ENCODE data around the gene SHC1.

The SHC1 gene

GRCh38 chr1:154945962-154946850 lies 24.3 kb downstream of the SHC1 start:
- H3K4me3 ChIP-seq (ENCODE audit: low read depth, low read length) = no peak overlapping the region
- POLR2A ChIA-PET = interaction anchor here (0.6 to 0.9 kb wide), 3 partner anchors 24 to 983 kb away, joined by 3 to 4 read pairs (median 4); partner anchors contain the start of genes SHC1 and SLC39A1
- CTCF ChIA-PET = interaction anchor here (0.7 to 2.6 kb wide), 6 partner anchors 11 to 277 kb away, joined by 3 to 11 read pairs (median 4); partner anchors contain the start of genes LENEP, PMVK and PYGO2
- TF ChIP-seq, protein P1, sequence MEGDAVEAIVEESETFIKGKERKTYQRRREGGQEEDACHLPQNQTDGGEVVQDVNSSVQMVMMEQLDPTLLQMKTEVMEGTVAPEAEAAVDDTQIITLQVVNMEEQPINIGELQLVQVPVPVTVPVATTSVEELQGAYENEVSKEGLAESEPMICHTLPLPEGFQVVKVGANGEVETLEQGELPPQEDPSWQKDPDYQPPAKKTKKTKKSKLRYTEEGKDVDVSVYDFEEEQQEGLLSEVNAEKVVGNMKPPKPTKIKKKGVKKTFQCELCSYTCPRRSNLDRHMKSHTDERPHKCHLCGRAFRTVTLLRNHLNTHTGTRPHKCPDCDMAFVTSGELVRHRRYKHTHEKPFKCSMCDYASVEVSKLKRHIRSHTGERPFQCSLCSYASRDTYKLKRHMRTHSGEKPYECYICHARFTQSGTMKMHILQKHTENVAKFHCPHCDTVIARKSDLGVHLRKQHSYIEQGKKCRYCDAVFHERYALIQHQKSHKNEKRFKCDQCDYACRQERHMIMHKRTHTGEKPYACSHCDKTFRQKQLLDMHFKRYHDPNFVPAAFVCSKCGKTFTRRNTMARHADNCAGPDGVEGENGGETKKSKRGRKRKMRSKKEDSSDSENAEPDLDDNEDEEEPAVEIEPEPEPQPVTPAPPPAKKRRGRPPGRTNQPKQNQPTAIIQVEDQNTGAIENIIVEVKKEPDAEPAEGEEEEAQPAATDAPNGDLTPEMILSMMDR (IDR thresholded peaks at IDR 0.05; ENCODE audit: insufficient read depth, low read length, missing control alignments) = no peak
- DNase-seq (ENCODE audit: low read depth, low spot score) = no peak

DNA sequence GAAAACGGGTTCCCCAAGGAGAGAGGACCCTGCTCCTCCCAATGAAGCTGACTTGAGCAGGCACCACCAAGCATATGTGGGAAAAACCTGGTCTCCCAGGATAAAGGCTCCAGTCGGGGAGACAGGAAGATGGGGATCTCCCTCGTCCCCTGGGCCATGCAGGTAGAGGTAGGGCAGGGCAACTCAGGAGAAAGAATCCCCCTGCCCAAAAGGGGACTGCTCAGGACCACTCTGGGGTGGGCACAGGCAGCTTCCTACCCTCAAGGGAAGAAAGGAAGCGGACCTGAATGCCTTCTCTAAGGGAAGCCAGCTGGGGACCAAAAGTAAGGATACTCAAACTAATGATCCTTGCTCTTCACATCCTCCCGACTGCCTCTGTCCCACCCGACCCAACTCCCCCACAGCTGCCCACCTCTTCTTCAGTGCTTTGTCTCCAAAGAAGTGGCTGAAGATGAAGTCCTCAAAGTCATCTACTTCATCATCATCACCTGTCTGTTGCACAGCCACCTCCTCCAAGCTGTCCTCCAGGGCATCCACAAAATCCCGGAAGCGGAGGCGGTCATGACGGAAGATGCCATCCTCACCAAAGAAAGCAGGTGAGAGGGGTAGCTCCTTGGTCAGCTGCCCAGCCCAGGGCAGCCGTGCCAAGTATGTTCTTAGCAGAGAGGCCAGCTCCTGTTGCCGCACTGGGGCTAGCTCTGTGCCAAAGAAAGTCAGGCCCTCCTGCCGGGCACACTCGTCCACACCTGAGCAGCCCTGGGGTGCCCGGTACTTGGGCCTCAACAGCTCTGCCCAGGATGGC lies 25.2 kb downstream of the SHC1 start:
- H3K4me3 ChIP-seq (ENCODE audit: low read depth, low read length) = no peak overlapping the region
- POLR2A ChIA-PET = interaction anchor here (0.5 to 0.9 kb wide), 5 partner anchors 25 to 982 kb away, joined by 3 to 4 read pairs (median 3); partner anchors contain the start of genes SHC1 and SLC39A1
- no peak for DNase-seq (ENCODE audit: low read depth, low spot score)
- CTCF ChIA-PET = interaction anchor here (0.8 to 2.6 kb wide), 8 partner anchors 10 to 466 kb away, joined by 3 to 11 read pairs (median 3); partner anchors contain the start of genes LENEP, PMVK and PYGO2
- TF ChIP-seq, protein P1 (IDR thresholded peaks at IDR 0.05; ENCODE audit: insufficient read depth, low read length, missing control alignments) = no peak

DNA sequence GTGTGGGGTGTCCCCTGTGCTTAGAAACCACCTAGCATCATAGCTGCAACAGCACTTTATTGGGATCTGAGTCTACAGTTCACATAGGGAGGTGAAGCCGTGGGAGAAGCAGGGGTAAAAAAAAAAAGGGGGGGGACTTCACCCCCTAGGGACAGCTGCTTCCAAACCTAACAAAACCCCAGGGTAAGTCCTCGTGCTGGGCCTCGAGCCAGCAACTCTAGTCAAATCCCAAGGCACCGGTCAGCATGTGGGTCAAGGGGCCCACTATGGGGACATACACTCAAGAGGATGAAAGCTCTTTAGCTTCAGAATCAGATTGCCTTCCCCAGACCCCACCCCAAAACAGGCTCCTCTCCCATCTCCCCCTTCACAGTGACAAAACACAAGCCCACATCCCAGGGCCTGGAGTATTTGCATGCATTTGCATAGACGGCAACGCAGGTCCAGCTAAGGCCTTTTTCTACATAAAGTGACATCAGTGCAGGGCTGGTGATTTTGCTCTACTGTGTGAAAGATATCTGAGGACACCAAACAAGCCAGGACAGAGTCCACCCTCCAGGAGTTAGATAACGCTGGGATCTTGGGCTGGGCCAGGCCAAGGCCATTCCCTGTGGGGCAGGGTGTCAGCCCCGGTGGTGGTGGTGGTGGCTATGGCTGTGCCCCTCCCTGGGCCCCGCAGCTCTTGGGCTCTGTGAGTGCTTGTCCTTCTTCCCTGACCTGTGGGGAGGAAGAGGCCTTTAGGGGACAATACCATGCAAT lies 26.0 kb downstream of the SHC1 start:
- ChIA-PET CTCF (interaction anchor here (0.6 to 2.6 kb wide), 24 partner anchors 9 to 609 kb away, joined by 3 to 11 read pairs (median 3); partner anchors contain the start of genes PMVK, PYGO2 and UBE2Q1), POLR2A (interaction anchor here (0.5 to 0.7 kb wide), 2 partner anchors 29 to 387 kb away, joined by 3 read pairs; no protein-coding TSS in a partner anchor)
- no peak overlapping the region for H3K4me3 ChIP-seq (ENCODE audit: low read depth, low read length)

GRCh38 chr1:154943649-154944400 lies 26.7 kb downstream of the SHC1 start:
- POLR2A ChIA-PET = no interaction called here
- DNase-seq (ENCODE audit: low read depth, low spot score) = no peak
- H3K4me3 ChIP-seq (ENCODE audit: low read depth, low read length) = no peak overlapping the region
- TF ChIP-seq, protein P1 (IDR thresholded peaks at IDR 0.05; ENCODE audit: insufficient read depth, low read length, missing control alignments) = peak; percentile 79
- CTCF ChIA-PET = interaction anchor here (0.6 to 2.6 kb wide), 25 partner anchors 8 to 609 kb away, joined by 3 to 11 read pairs (median 3); partner anchors contain the start of genes PMVK, PYGO2 and UBE2Q1

More for the DNA sequence above, 26.0 kb downstream of the SHC1 start:
- no peak for DNase-seq (ENCODE audit: low read depth, low spot score)
- TF ChIP-seq, protein P1 (IDR thresholded peaks at IDR 0.05; ENCODE audit: insufficient read depth, low read length, missing control alignments) = no peak

GRCh38 chr1:154941333-154942013 lies 29.1 kb downstream of the SHC1 start:
- no peak overlapping the region for H3K4me3 ChIP-seq (ENCODE audit: low read depth, low read length)
- CTCF ChIA-PET = interaction anchor here (1.3 to 2.8 kb wide), 3 partner anchors 14 to 272 kb away, joined by 4 to 18 read pairs (median 10); partner anchors contain the start of gene PBXIP1
- POLR2A ChIA-PET = no interaction called here
- no peak for DNase-seq (ENCODE audit: low read depth, low spot score)
- TF ChIP-seq, protein P1 (IDR thresholded peaks at IDR 0.05; ENCODE audit: insufficient read depth, low read length, missing control alignments) = no peak
